ENCODE data around the gene TLX1. TPM values are rescaled to one million over a fixed set of nuclear protein-coding genes. Genes with fewer than 3 reads are reported as not detected.

TLX1 gene
- polyA plus RNA-seq, 3 donors: 0.02 to 0.09 TPM; not detected in 1

- H3K27ac ChIP-seq (ENCODE audit: low read depth, low read length): no peak overlapping the region
- WGBS, 3 donors: 88 to 91% (median 89%) methylated on average over 5 of the region's 5 CpGs
Observed at GRCh38 chr10:101107771-101108170, 23.3 kb upstream of the TLX1 start.

GRCh38 chr10:101110856-101111523 lies 20.1 kb upstream of the TLX1 start:
- 45 to 57% (median 52%) methylated on average over 6 of the region's 6 CpGs for WGBS, 3 donors

GRCh38 chr10:101111547-101111946 lies 19.6 kb upstream of the TLX1 start:
- no peak overlapping the region for H3K27ac ChIP-seq (ENCODE audit: low read depth, low read length)
- WGBS, 3 donors: 70 to 87% (median 83%) methylated on average over 8 of the region's 8 CpGs

More at GRCh38 chr10:101110856-101111523, 20.1 kb upstream of the TLX1 start:
- H3K27ac ChIP-seq (ENCODE audit: low read depth, low read length): no peak overlapping the region

GRCh38 chr10:101112799-101113594 lies 18.1 kb upstream of the TLX1 start:
- 17 to 25% (median 21%) methylated on average over 12 of the region's 12 CpGs for WGBS, 3 donors
- H3K27ac ChIP-seq (ENCODE audit: low read depth, low read length): no peak overlapping the region

GRCh38 chr10:101113890-101114403 lies 17.2 kb upstream of the TLX1 start:
- WGBS, 3 donors: 63 to 79% (median 69%) methylated on average over 2 of the region's 2 CpGs
- H3K27ac ChIP-seq (ENCODE audit: low read depth, low read length): no peak overlapping the region

GRCh38 chr10:101114646-101115045 lies 16.5 kb upstream of the TLX1 start:
- H3K27ac ChIP-seq (ENCODE audit: low read depth, low read length): no peak overlapping the region
- 28 to 58% (median 35%) methylated on average over 2 of the region's 2 CpGs for WGBS, 3 donors

- H3K27ac ChIP-seq (ENCODE audit: low read depth, low read length): no peak overlapping the region
- 82 to 86% (median 86%) methylated on average over 6 of the region's 6 CpGs for WGBS, 3 donors
Observed at GRCh38 chr10:101116754-101117153, 14.3 kb upstream of the TLX1 start.

GRCh38 chr10:101118031-101118430 lies 13.1 kb upstream of the TLX1 start:
- H3K27ac ChIP-seq (ENCODE audit: low read depth, low read length): no peak overlapping the region
- WGBS, 3 donors: 50 to 88% (median 65%) methylated on average over 1 of the region's 1 CpG

GRCh38 chr10:101120520-101120883 lies 10.6 kb upstream of the TLX1 start:
- no peak overlapping the region for H3K27ac ChIP-seq (ENCODE audit: low read depth, low read length)
- 89 to 93% (median 91%) methylated on average over 2 of the region's 2 CpGs for WGBS, 3 donors

- 7 to 10% (median 9%) methylated on average over 41 of the region's 41 CpGs for WGBS, 3 donors
- H3K27ac ChIP-seq (ENCODE audit: low read depth, low read length): no peak overlapping the region
Observed at GRCh38 chr10:101120884-101121653, 10.0 kb upstream of the TLX1 start.

GRCh38 chr10:101121654-101122031 lies 9.5 kb upstream of the TLX1 start:
- 9 to 12% (median 11%) methylated on average over 15 of the region's 15 CpGs for WGBS, 3 donors

GRCh38 chr10:101122270-101123084 lies 8.6 kb upstream of the TLX1 start:
- WGBS, 3 donors: 35 to 49% (median 37%) methylated on average over 16 of the region's 16 CpGs
- H3K27ac ChIP-seq (ENCODE audit: low read depth, low read length): no peak overlapping the region

More at GRCh38 chr10:101121654-101122031, 9.5 kb upstream of the TLX1 start:
- no peak overlapping the region for H3K27ac ChIP-seq (ENCODE audit: low read depth, low read length)

- no peak overlapping the region for H3K27ac ChIP-seq (ENCODE audit: low read depth, low read length)
- 2% methylated on average over 52 to 58 of the region's 58 CpGs for WGBS, 3 donors
Observed at GRCh38 chr10:101123085-101123814, 7.8 kb upstream of the TLX1 start.

- WGBS, 3 donors: 22 to 39% (median 25%) methylated on average over 13 of the region's 13 CpGs
- no peak overlapping the region for H3K27ac ChIP-seq (ENCODE audit: low read depth, low read length)
Observed at GRCh38 chr10:101123815-101124617, 7.1 kb upstream of the TLX1 start.

GRCh38 chr10:101124933-101125332 lies 6.2 kb upstream of the TLX1 start:
- no peak overlapping the region for H3K27ac ChIP-seq (ENCODE audit: low read depth, low read length)
- WGBS, 3 donors: 70 to 83% (median 70%) methylated on average over 5 of the region's 5 CpGs

- H3K27ac ChIP-seq (ENCODE audit: low read depth, low read length): no peak overlapping the region
- 22 to 32% (median 24%) methylated on average over 14 of the region's 14 CpGs for WGBS, 3 donors
Observed at GRCh38 chr10:101126684-101127628, 4.1 kb upstream of the TLX1 start.

Measured in adipose tissue (tissue), 3 donors.